HCT116 (cell line): Measurements from ENCODE around the gene CCDC191. TPM values are rescaled to one million over a fixed set of nuclear protein-coding genes. Genes with fewer than 3 reads are reported as not detected.

Source experiments
- ATAC-seq: fragments of 200-7000 bp; cut with Tn5 transposase; 2 replicates; pipeline ENCODE4 v1.9.1; 2020; ENCODE audit warnings: mild to moderate bottlenecking, moderate library complexity
- BruUV-seq: library from RNA; stranded (reverse); fragments of 400-500 nt; replicated peaks from 2 replicates; lab custom pipeline; 2021; lab: Mats Ljungman, UMichigan
- CTCF ChIA-PET: fragments of 300-600 bp; sonication (Branson Sonifier 250); formaldehyde crosslinking; loops from one replicate; lab custom pipeline; 2021; ENCODE audit warnings: antibody characterized with exemption; lab: Charles Lee
- POLR2A ChIA-PET: fragments of 300-600, 350-600 bp; sonication (Branson Sonifier 250); formaldehyde crosslinking; loops from one replicate; lab custom pipeline; 2021; ENCODE audit warnings: antibody characterized with exemption; lab: Charles Lee
- RAD21 ChIA-PET, 2 experiments: fragments of 300-600 bp; sonication (Branson Sonifier 250); formaldehyde crosslinking; loops; one replicate each; lab custom pipeline; 2023; ENCODE audit warnings: low total read pairs in 2 of 2; ENCODE audit not compliant: uncharacterized antibody in 2 of 2, unreplicated experiment in 2 of 2, low non-redundant PET in 1 of 2; lab: Charles Lee
- DNase-seq: peaks from one replicate; pipeline ENCODE4 v3.0.0-alpha.2; 2010; ENCODE audit warnings: low read depth, low spot score
- H2AFZ ChIP-seq: fragments of 200-600 bp; shearing (Covaris generic), sonication (generic); 2 replicates; pipeline ENCODE4 v1.6.1; 2017; ENCODE audit warnings: low read depth, mixed run types, mixed read lengths, antibody characterized with exemption, low read length; ENCODE audit not compliant: poor library complexity, severe bottlenecking
- H3K27ac ChIP-seq: 2 replicates; pipeline ENCODE4 v1.5.1; 2012; ENCODE audit warnings: low read depth, low read length
- H3K27me3 ChIP-seq: fragments of 200-600 bp; sonication (generic); 2 replicates; pipeline ENCODE4 v1.6.1; 2016; ENCODE audit warnings: mixed run types, low read length, mixed read lengths; ENCODE audit not compliant: insufficient read depth
- H3K36me3 ChIP-seq, 2 experiments: fragments of 200-500 bp in 1 of 2; fragments of 200-600 bp in 1 of 2; sonication (Bioruptor generic) in 1 of 2; sonication (generic) in 1 of 2; 2 replicates each; pipeline versions ENCODE4 v1.5.1 to v1.6.1; 2014 to 2016; ENCODE audit warnings: low read length in 2 of 2, inconsistent platforms in 1 of 2, mixed read lengths in 1 of 2, mixed run types in 1 of 2; ENCODE audit not compliant: insufficient read depth in 2 of 2, control insufficient read depth in 1 of 2
- H3K4me1 ChIP-seq, 2 experiments: fragments of 200-600 bp in 1 of 2; sonication (generic) in 1 of 2; 2 replicates each; pipeline versions ENCODE4 v1.5.1 to v1.6.1; 2012 to 2017; ENCODE audit warnings: low read length in 2 of 2, inconsistent platforms in 1 of 2, mild to moderate bottlenecking in 1 of 2, mixed read lengths in 1 of 2, mixed run types in 1 of 2, moderate library complexity in 1 of 2; ENCODE audit not compliant: insufficient read depth in 2 of 2, control insufficient read depth in 1 of 2
- H3K4me2 ChIP-seq: fragments of 200-600 bp; sonication (generic); 2 replicates; pipeline ENCODE4 v1.6.1; 2017; ENCODE audit warnings: mixed run types, low read length, mixed read lengths
- H3K4me3 ChIP-seq, 2 experiments: fragments of 200-600 bp in 1 of 2; sonication (generic) in 1 of 2; replicated peaks in 1 of 2; 2 replicates each; pipeline ENCODE4 v1.5.1; 2011 to 2016; ENCODE audit warnings: low read length in 2 of 2, control low read depth in 1 of 2, low read depth in 1 of 2, mild to moderate bottlenecking in 1 of 2, mixed read lengths in 1 of 2, mixed run types in 1 of 2
- H3K79me2 ChIP-seq: fragments of 200-600 bp; sonication (generic); 2 replicates; pipeline ENCODE4 v1.6.1; 2017; ENCODE audit warnings: mild to moderate bottlenecking, mixed run types, low read length, moderate library complexity, mixed read lengths; ENCODE audit not compliant: insufficient read depth
- H3K9ac ChIP-seq: fragments of 200-600 bp; sonication (generic); 2 replicates; pipeline ENCODE4 v1.6.1; 2016; ENCODE audit warnings: low read length, mixed read lengths
- H3K9me2 ChIP-seq: fragments of 200-600 bp; sonication (generic), shearing (Covaris generic); 2 replicates; pipeline ENCODE4 v1.6.1; 2017; ENCODE audit warnings: mixed run types, mild to moderate bottlenecking, moderate library complexity; ENCODE audit not compliant: insufficient read depth
- H3K9me3 ChIP-seq, 2 experiments: fragments of 200-500 bp in 1 of 2; fragments of 200-600 bp in 1 of 2; sonication (Bioruptor generic) in 1 of 2; sonication (generic) in 1 of 2; 2 replicates each; pipeline ENCODE4 v1.6.1; 2014 to 2017; ENCODE audit warnings: low read length in 2 of 2, mixed read lengths in 2 of 2, inconsistent platforms in 1 of 2, low read depth in 1 of 2, mild to moderate bottlenecking in 1 of 2, mixed run types in 1 of 2, moderate library complexity in 1 of 2; ENCODE audit not compliant: control insufficient read depth in 1 of 2, insufficient read depth in 1 of 2
- H4K20me1 ChIP-seq: fragments of 200-600 bp; sonication (generic), shearing (Covaris generic); 2 replicates; pipeline ENCODE4 v1.6.1; 2017; ENCODE audit warnings: mixed run types, mild to moderate bottlenecking, moderate library complexity; ENCODE audit not compliant: insufficient read depth
- CBX3 ChIP-seq: IDR thresholded peaks from 2 replicates; pipeline ENCODE4 v1.6.1; 2012; ENCODE audit warnings: low read depth
- FOSL1 ChIP-seq: IDR thresholded peaks from 2 replicates; pipeline ENCODE4 v1.6.1; 2012; ENCODE audit warnings: low read depth
- JUND ChIP-seq: IDR thresholded peaks from 2 replicates; pipeline ENCODE4 v1.6.1; 2012
- SP1 ChIP-seq: IDR thresholded peaks from 2 replicates; pipeline ENCODE4 v1.6.1; 2012; ENCODE audit warnings: low read depth
- TCF7L2 ChIP-seq: IDR thresholded peaks from 2 replicates; pipeline ENCODE4 v1.7.0; 2011; ENCODE audit warnings: borderline replicate concordance, inconsistent platforms; ENCODE audit not compliant: insufficient read depth, insufficient read length; ENCODE audit errors: extremely low read depth
- ZNF274 ChIP-seq: fragments of 200-500 bp; sonication (Bioruptor generic); IDR thresholded peaks from 2 replicates; pipeline ENCODE4 v1.6.1; 2014; ENCODE audit warnings: mild to moderate bottlenecking, low read depth, low read length, inconsistent platforms
- intact Hi-C: fragments of 100-400 bp; cut with micrococcal nuclease; formaldehyde crosslinking; loops from 2 replicates; pipeline ENCODE4 v1.10.0; 2022
- total RNA-seq: library from RNA; stranded (reverse); gene quantifications from one replicate; pipeline ENCODE4 v1.2.1, GENCODE V29; 2021; ENCODE audit not compliant: unreplicated experiment
- TF ChIP-seq, protein P1 (sequence below): IDR thresholded peaks from 2 replicates; pipeline ENCODE4 v1.6.1; 2012
- TF ChIP-seq, protein P2 (sequence below): IDR thresholded peaks from 2 replicates; pipeline ENCODE4 v1.6.1; 2012
- TF ChIP-seq, protein P3 (sequence below): IDR thresholded peaks from 2 replicates; pipeline ENCODE4 v1.6.1; 2012; ENCODE audit warnings: low read depth

CCDC191 gene
- total RNA-seq, 1 experiment from 2014 or later = 4.1 TPM

DNA sequence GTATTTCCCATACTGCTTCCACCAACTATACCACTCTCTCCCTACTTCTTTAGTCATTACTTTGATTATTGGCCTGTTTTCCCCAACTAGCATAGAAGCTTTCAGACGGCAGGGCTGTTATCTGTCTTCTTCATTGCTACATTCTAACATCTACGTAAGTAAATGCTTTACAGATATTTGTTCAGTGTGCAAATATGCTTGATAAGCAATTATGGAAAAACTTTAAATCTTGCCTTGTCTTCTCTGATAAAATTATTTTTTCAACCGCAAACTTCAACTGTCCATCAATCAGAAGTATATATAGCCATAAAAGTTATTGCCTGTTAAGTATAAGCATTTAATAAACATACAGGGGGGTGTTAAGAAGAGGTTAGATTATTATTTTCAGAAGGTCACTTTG lies 72.8 kb downstream of the CCDC191 start:
- no TSS peak for BruUV-seq
- H2AFZ ChIP-seq = no peak overlapping the region
- POLR2A ChIA-PET = no interaction called here

More for the DNA sequence above, 72.8 kb downstream of the CCDC191 start:
- Histone ChIP-seq H3K4me3 (no peak overlapping the region), H3K79me2 (no peaks in the 10 kb centered on the region), H3K4me2 (no peak overlapping the region), H3K9me2 (no peaks in the 10 kb centered on the region), H3K27ac (no peak overlapping the region), H4K20me1 (no peaks in the 10 kb centered on the region), H3K36me3 (no peaks in the 10 kb centered on the region), H3K9me3 (no peaks in the 10 kb centered on the region)
- ChIA-PET CTCF (no interaction called here), RAD21 (no interaction called here)
- ATAC-seq = no peak
- intact Hi-C loops = no loop called here
- TF ChIP-seq, protein P1, sequence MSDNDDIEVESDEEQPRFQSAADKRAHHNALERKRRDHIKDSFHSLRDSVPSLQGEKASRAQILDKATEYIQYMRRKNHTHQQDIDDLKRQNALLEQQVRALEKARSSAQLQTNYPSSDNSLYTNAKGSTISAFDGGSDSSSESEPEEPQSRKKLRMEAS = no peak
- TF ChIP-seq JUND = no peak
- no peak for TF ChIP-seq ZNF274
- no peak for TF ChIP-seq FOSL1
- no peak for TF ChIP-seq CBX3
- TF ChIP-seq TCF7L2 = no peak
- no peak for TF ChIP-seq SP1
- TF ChIP-seq, protein P2, sequence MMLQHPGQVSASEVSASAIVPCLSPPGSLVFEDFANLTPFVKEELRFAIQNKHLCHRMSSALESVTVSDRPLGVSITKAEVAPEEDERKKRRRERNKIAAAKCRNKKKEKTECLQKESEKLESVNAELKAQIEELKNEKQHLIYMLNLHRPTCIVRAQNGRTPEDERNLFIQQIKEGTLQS = no peak
- TF ChIP-seq, protein P3, sequence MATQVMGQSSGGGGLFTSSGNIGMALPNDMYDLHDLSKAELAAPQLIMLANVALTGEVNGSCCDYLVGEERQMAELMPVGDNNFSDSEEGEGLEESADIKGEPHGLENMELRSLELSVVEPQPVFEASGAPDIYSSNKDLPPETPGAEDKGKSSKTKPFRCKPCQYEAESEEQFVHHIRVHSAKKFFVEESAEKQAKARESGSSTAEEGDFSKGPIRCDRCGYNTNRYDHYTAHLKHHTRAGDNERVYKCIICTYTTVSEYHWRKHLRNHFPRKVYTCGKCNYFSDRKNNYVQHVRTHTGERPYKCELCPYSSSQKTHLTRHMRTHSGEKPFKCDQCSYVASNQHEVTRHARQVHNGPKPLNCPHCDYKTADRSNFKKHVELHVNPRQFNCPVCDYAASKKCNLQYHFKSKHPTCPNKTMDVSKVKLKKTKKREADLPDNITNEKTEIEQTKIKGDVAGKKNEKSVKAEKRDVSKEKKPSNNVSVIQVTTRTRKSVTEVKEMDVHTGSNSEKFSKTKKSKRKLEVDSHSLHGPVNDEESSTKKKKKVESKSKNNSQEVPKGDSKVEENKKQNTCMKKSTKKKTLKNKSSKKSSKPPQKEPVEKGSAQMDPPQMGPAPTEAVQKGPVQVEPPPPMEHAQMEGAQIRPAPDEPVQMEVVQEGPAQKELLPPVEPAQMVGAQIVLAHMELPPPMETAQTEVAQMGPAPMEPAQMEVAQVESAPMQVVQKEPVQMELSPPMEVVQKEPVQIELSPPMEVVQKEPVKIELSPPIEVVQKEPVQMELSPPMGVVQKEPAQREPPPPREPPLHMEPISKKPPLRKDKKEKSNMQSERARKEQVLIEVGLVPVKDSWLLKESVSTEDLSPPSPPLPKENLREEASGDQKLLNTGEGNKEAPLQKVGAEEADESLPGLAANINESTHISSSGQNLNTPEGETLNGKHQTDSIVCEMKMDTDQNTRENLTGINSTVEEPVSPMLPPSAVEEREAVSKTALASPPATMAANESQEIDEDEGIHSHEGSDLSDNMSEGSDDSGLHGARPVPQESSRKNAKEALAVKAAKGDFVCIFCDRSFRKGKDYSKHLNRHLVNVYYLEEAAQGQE = no peak
- TF ChIP-seq, all 23 proteins: peak for 0
- Histone ChIP-seq H3K27me3 (no peaks in the 10 kb centered on the region), H3K9ac (no peak overlapping the region), H3K4me1 (no peaks in the 10 kb centered on the region)
- DNase-seq = no peak
